SW480 (cell line): ENCODE data around the gene FBXO42.

ENCODE experiments used
- DNase-seq: peaks from one replicate; pipeline ENCODE4 v3.0.0-alpha.2; 2016; ENCODE audit warnings: low spot score

Gene FBXO42

DNA sequence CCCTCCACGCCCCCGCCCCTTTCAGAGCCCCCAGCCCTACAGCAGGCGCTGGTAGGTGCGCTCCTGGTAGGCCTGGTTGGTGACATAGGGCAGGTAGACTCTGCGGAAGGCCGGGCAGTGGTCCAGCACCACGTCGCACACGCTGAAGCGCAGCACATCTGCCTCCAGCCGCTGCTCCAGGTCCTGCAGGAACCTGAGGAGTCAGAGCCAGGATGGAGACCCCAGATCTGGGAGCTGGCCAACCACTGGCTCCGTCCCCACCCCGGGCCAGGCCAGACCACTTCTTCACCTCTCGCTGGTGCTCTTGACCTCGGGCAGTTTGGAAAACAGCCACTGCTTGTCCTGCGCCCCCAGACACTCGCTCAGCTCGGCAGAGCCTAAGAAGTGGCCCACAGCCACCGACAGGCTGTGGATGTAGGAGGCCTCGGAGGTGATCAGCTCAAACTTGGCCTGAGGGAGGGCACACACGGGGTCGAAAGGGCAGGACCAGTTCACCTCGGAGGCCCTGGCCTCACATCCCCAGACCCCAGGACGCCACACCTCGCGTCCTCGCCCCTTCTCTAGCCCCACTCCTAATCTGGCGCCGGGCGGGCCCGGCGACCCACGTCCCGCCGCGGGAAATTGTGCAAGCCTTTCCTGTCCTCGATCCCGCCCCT, 146.3 kb downstream of the FBXO42 start:
- no peak for DNase-seq

- DNase-seq: no peak
Observed at GRCh38 chr1:16205334-16205671, 147.0 kb downstream of the FBXO42 start.

DNA sequence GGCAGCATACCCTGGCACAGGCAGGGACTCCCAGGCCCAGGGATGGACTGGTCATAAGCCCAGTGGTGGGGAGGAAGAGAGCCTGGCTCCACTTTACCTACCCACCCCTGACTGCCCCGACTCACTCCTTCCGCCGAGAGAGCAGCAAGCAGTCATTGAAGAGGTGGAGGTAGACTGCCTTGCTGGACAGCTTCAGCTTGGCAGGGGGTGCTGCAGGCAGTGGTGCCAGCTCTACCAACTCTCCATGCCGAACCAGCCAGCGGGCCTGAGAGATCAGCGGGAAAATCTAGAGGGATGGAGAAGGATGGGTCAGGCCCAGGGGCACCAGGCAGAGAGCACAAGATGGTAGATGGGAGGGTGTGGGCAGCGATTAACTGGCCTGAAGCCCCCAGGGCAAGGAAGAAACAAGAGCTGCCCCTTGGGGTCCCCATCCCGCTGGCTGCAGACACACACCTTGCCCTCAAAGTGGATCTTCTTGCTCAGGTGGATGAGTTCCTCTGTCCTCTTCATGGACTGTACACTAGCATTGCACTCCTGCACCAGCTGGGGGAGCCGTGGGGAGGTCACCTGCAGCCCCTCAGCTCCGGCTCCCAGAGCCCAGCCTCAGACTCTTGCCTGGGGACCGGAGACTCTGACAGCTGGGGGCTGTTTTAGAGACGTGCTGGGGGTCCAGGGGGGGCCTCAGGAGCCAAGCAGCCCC, 147.5 kb downstream of the FBXO42 start:
- no peak for DNase-seq

DNA sequence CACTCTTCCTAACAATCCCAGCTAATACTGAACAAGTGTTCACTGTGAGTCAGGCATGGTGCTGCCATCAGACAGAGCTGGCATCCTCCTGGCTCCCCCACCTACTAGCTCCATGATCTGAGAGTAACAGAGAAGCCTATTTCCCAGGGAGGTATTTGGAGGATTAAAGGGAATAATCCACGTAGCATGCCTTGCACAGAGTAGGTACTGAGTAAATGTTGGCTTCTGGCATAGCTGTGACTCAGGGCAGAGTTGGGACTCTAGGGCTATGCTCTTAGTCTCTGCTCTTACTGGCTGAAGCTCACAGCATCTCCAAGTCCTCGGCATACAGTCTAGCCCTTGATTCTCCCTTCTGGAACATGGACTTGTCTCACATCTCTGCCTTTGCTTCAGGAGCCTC, 148.1 kb downstream of the FBXO42 start:
- DNase-seq: no peak

GRCh38 chr1:16203550-16203949, 148.7 kb downstream of the FBXO42 start:
- DNase-seq: no peak

GRCh38 chr1:16202281-16203210, 149.7 kb downstream of the FBXO42 start:
- DNase-seq: no peak

GRCh38 chr1:16199700-16200099, 152.6 kb downstream of the FBXO42 start:
- DNase-seq: no peak

GRCh38 chr1:16199157-16199501, 153.2 kb downstream of the FBXO42 start:
- no peak for DNase-seq

- no peak for DNase-seq
Observed at GRCh38 chr1:16198444-16199156, 153.7 kb downstream of the FBXO42 start.

DNA sequence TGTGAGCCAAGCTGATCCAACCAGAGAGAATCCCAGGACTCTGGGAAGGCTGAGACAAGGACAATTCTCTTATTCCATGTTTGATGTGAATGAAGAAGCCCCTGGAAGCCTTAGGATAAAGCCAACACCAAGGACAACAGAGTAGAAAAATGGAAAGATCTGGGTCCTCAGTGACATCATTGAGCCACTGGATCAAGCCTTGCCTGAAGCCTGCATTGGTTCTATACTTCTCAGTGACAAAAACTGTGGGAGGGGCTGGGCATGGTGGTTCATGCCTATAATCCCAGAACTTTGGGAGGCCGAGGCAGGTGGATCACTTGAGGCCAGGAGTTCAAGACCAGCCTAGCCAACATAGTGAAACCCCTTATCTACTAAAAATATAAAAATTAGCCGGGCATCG, 155.4 kb downstream of the FBXO42 start:
- no peak for DNase-seq
